SK-N-SH (cell line): Measurements from ENCODE around the gene RHOBTB3. TPM values are rescaled to one million over a fixed set of nuclear protein-coding genes. Genes with fewer than 3 reads are reported as not detected.
"Not testable (repeated sequence)": the region's sequence is repeated elsewhere in the genome, so short reads cannot be mapped to it uniquely, and the experiment has no call there.

ENCODE experiments used
- CTCF ChIA-PET: fragments of 300-600, 350-600 bp; formaldehyde crosslinking; extraction: SDS; loops from one replicate; lab custom pipeline; 2021; lab: Yijun Ruan, JAX
- POLR2A ChIA-PET: fragments of 350-600 bp; sonication (Branson Sonifier 250); formaldehyde crosslinking; extraction: SDS; loops from one replicate; lab custom pipeline; 2020; ENCODE audit warnings: antibody characterized with exemption, inconsistent platforms; lab: Yijun Ruan, JAX
- DNase-seq: peaks from one replicate; pipeline ENCODE4 v3.0.0; 2012
- H2AFZ ChIP-seq: fragments of 200-600 bp; sonication (generic); 2 replicates; pipeline ENCODE4 v1.8.1; 2016; ENCODE audit warnings: antibody characterized with exemption, mild to moderate bottlenecking, low read depth
- H3F3A ChIP-seq: fragments of 200-600 bp; sonication (generic); replicated peaks from 2 replicates; pipeline ENCODE3; 2016; ENCODE audit warnings: antibody characterized with exemption, mild to moderate bottlenecking; ENCODE audit not compliant: insufficient read depth
- H3K27ac ChIP-seq, 2 experiments: fragments of 200-500 bp in 1 of 2; fragments of 200-600 bp in 1 of 2; sonication (Bioruptor generic) in 1 of 2; sonication (generic), shearing (Covaris generic) in 1 of 2; 2 replicates each; pipeline versions ENCODE4 v1.5.1 to v1.6.1; 2014 to 2016; ENCODE audit warnings: low read depth in 2 of 2, inconsistent platforms in 1 of 2, low read length in 1 of 2, mild to moderate bottlenecking in 1 of 2, mixed read lengths in 1 of 2
- H3K27me3 ChIP-seq: fragments of 200-600 bp; sonication (generic), shearing (Covaris generic); 2 replicates; pipeline ENCODE4 v1.6.1; 2016; ENCODE audit warnings: mixed run types; ENCODE audit not compliant: insufficient read depth
- H3K36me3 ChIP-seq, 2 experiments: fragments of 200-500 bp in 1 of 2; fragments of 200-600 bp in 1 of 2; sonication (Bioruptor generic) in 1 of 2; sonication (generic) in 1 of 2; replicated peaks in 1 of 2; 2 replicates each; pipeline versions ENCODE3 to v1.5.1; 2014 to 2016; ENCODE audit warnings: low read length in 1 of 2, mild to moderate bottlenecking in 1 of 2; ENCODE audit not compliant: insufficient read depth in 2 of 2, control insufficient read depth in 1 of 2
- H3K4me1 ChIP-seq, 2 experiments: fragments of 200-500 bp in 1 of 2; fragments of 200-600 bp in 1 of 2; sonication (Bioruptor generic) in 1 of 2; sonication (generic), shearing (Covaris generic) in 1 of 2; 2 replicates each; pipeline versions ENCODE4 v1.5.1 to v1.6.1; 2014 to 2016; ENCODE audit warnings: low read depth in 1 of 2, low read length in 1 of 2, mixed run types in 1 of 2; ENCODE audit not compliant: insufficient read depth in 2 of 2, control insufficient read depth in 1 of 2
- H3K4me2 ChIP-seq: fragments of 200-600 bp; sonication (generic), shearing (Covaris generic); 2 replicates; pipeline ENCODE4 v1.6.1; 2017; ENCODE audit warnings: mixed run types
- H3K4me3 ChIP-seq, 2 experiments: fragments of 200-500 bp in 1 of 2; fragments of 200-600 bp in 1 of 2; sonication (Bioruptor generic) in 1 of 2; sonication (generic), shearing (Covaris generic) in 1 of 2; 2 replicates each; pipeline versions ENCODE4 v1.5.1 to v1.8.1; 2014 to 2016; ENCODE audit warnings: low read depth in 2 of 2, inconsistent platforms in 1 of 2, low read length in 1 of 2, mild to moderate bottlenecking in 1 of 2, mixed read lengths in 1 of 2, moderate library complexity in 1 of 2
- H3K79me2 ChIP-seq: fragments of 200-600 bp; sonication (generic); 2 replicates; pipeline ENCODE4 v1.8.1; 2017; ENCODE audit warnings: mild to moderate bottlenecking; ENCODE audit not compliant: insufficient read depth
- H3K9ac ChIP-seq: fragments of 200-600 bp; sonication (generic); 2 replicates; pipeline ENCODE4 v1.6.1; 2017; ENCODE audit warnings: mixed run types
- H3K9me2 ChIP-seq: fragments of 200-600 bp; sonication (generic); 2 replicates; pipeline ENCODE4 v1.6.1; 2017; ENCODE audit warnings: mixed run types
- H3K9me3 ChIP-seq: fragments of 200-600 bp; sonication (generic); 2 replicates; pipeline ENCODE4 v1.6.1; 2017; ENCODE audit warnings: mixed run types, mild to moderate bottlenecking, moderate library complexity
- H4K20me1 ChIP-seq: fragments of 200-600 bp; sonication (generic); 2 replicates; pipeline ENCODE4 v1.6.1; 2017; ENCODE audit warnings: mild to moderate bottlenecking, mixed run types; ENCODE audit not compliant: insufficient read depth
- CHD2 ChIP-seq: fragments of 150-350 bp; IDR thresholded peaks from 2 replicates; pipeline ENCODE4 v1.6.1; 2018; ENCODE audit warnings: low read length; ENCODE audit not compliant: partially characterized antibody
- CTCF ChIP-seq: fragments of 200-600 bp; sonication (generic); IDR thresholded peaks from 2 replicates; pipeline ENCODE4 v1.6.1; 2017; ENCODE audit warnings: antibody characterized with exemption, mild to moderate bottlenecking, moderate library complexity
- ELF1 ChIP-seq: IDR thresholded peaks from 2 replicates; pipeline ENCODE4 v1.4.0; 2012
- EZH2phosphoT487 ChIP-seq: fragments of 200-600 bp; sonication (generic); IDR thresholded peaks from 2 replicates; pipeline ENCODE4 v1.6.1; 2017; ENCODE audit warnings: low read depth, mixed run types, mild to moderate bottlenecking, antibody characterized with exemption, moderate library complexity, borderline replicate concordance
- FOXJ3 ChIP-seq: sonication (generic); formaldehyde crosslinking; IDR thresholded peaks from 2 replicates; pipeline ENCODE4 v1.5.1; 2020; ENCODE audit warnings: mild to moderate bottlenecking, missing genetic modification reagents
- GABPA ChIP-seq: IDR thresholded peaks from 2 replicates; pipeline ENCODE4 v1.4.0; 2012; ENCODE audit warnings: low read depth, mild to moderate bottlenecking
- GATA2 ChIP-seq: sonication (generic); formaldehyde crosslinking; IDR thresholded peaks from 2 replicates; pipeline ENCODE4 v1.5.0; 2020; ENCODE audit warnings: mild to moderate bottlenecking, missing genetic modification reagents
- MAX ChIP-seq: IDR thresholded peaks from 2 replicates; pipeline ENCODE4 v1.4.0; 2012; ENCODE audit warnings: low read depth
- PBX3 ChIP-seq: IDR thresholded peaks from 2 replicates; pipeline ENCODE4; 2012
- RCOR1 ChIP-seq: fragments of 150-350 bp; IDR thresholded peaks from 2 replicates; pipeline ENCODE4 v1.6.1; 2017; ENCODE audit warnings: antibody characterized with exemption, low read length
- RFX5 ChIP-seq: IDR thresholded peaks from 2 replicates; pipeline ENCODE4 v1.6.1; 2012; ENCODE audit warnings: mild to moderate bottlenecking, improper control_type of control experiment, low read length
- TCF12 ChIP-seq: IDR thresholded peaks from 2 replicates; pipeline ENCODE4 v1.4.0; 2012
- TEAD4 ChIP-seq: IDR thresholded peaks from 2 replicates; pipeline ENCODE4 v1.4.0; 2012; ENCODE audit warnings: mild to moderate bottlenecking, borderline replicate concordance; ENCODE audit not compliant: insufficient read depth
- YY1 ChIP-seq: IDR thresholded peaks from 2 replicates; pipeline ENCODE4 v1.4.0; 2012; ENCODE audit warnings: low read depth, mild to moderate bottlenecking
- ZBTB33 ChIP-seq: IDR thresholded peaks from 2 replicates; pipeline ENCODE4 v1.4.0; 2012; ENCODE audit warnings: low read depth, borderline replicate concordance
- WGBS: methylation state at CpG from one replicate; pipeline ENCODE4 v1.1.6; 2017; ENCODE audit warnings: low lambda C conversion rate; 5-methylcytosine and 5-hydroxymethylcytosine counted together
- polyA plus RNA-seq, 3 experiments: library from polyadenylated mRNA; depleted of rRNA; stranded (reverse); fragments of >200 nt; gene quantifications; 2 replicates each; pipeline ENCODE4 v1.2.3, GENCODE V29; 2012

RHOBTB3 gene
- polyA plus RNA-seq, 1 of the 3 experiments (the other 2 are of a cell fraction), result 59.3 TPM

GRCh38 chr5:95810305-95811125 lies 79.4 kb downstream of the RHOBTB3 start:
- Histone ChIP-seq H3K9me3 (no peaks in the 10 kb centered on the region), H3K27me3 (no peaks in the 10 kb centered on the region), H4K20me1 (no peaks in the 10 kb centered on the region), H3K4me3 (no peak overlapping the region), H3K36me3 (peaks cover 0 to 5% of the 10 kb centered on the region in 2 experiments), H3K9me2 (no peaks in the 10 kb centered on the region)
- DNase-seq, result no peak
- TF ChIP-seq GABPA, result no peak
- TF ChIP-seq ZBTB33, result no peak
- TF ChIP-seq YY1, result no peak
- no peak for TF ChIP-seq RCOR1
- no peak for TF ChIP-seq TCF12
- TF ChIP-seq PBX3, result no peak
- no peak for TF ChIP-seq ELF1
- TF ChIP-seq TEAD4, result no peak
- TF ChIP-seq FOXJ3, result no peak
- no peak for TF ChIP-seq CHD2
- no peak for TF ChIP-seq RFX5
- no peak for TF ChIP-seq GATA2 (CRISPR knock-in tag)
- TF ChIP-seq EZH2phosphoT487, result no peak
- TF ChIP-seq MAX, result no peak
- no peak for TF ChIP-seq CTCF
- TF ChIP-seq, all 33 proteins: peak for 0
- no peaks in the 10 kb centered on the region for H3F3A ChIP-seq
- no peak overlapping the region for H3K27ac ChIP-seq
- 82% methylated on average over 5 of the region's 5 CpGs for WGBS
- H2AFZ ChIP-seq, result no peak overlapping the region
- no peak overlapping the region for H3K4me2 ChIP-seq
- ChIA-PET POLR2A (no interaction called here), CTCF (interaction anchor here (1.0 to 2.8 kb wide), 3 partner anchors 26 to 146 kb away, joined by 3 to 17 read pairs (median 4); no protein-coding TSS in a partner anchor)
- no peak overlapping the region for H3K9ac ChIP-seq
- H3K79me2 ChIP-seq, result no peaks in the 10 kb centered on the region
- H3K4me1 ChIP-seq, result peaks cover 8 to 18% of the 10 kb centered on the region in 2 experiments; a peak in 3 of 4 replicates

GRCh38 chr5:95811126-95811423 lies 79.9 kb downstream of the RHOBTB3 start:
- H3K4me1 ChIP-seq, result peaks cover 8 to 18% of the 10 kb centered on the region in 2 experiments; a peak in 3 of 4 replicates
- H3K9me2 ChIP-seq, H2AFZ ChIP-seq, DNase-seq, H3K9ac ChIP-seq, H3K27ac ChIP-seq, H3F3A ChIP-seq, H4K20me1 ChIP-seq, POLR2A ChIA-PET, H3K36me3 ChIP-seq, H3K9me3 ChIP-seq, H3K27me3 ChIP-seq, H3K4me3 ChIP-seq, H3K4me2 ChIP-seq, H3K79me2 ChIP-seq: not testable (repeated sequence)
- CTCF ChIA-PET, result interaction anchor here (1.0 kb wide), 1 partner anchor 27 kb away, joined by 3 read pairs; no protein-coding TSS in a partner anchor
- WGBS, result 68% methylated on average over 5 of the region's 6 CpGs

- H3K36me3 ChIP-seq, H2AFZ ChIP-seq, H4K20me1 ChIP-seq, H3F3A ChIP-seq, H3K79me2 ChIP-seq, POLR2A ChIA-PET, H3K9me2 ChIP-seq, H3K4me3 ChIP-seq, H3K9ac ChIP-seq, H3K27me3 ChIP-seq, H3K4me2 ChIP-seq, H3K9me3 ChIP-seq, DNase-seq, H3K27ac ChIP-seq: not testable (repeated sequence)
- 83% methylated on average over 13 of the region's 13 CpGs for WGBS
- H3K4me1 ChIP-seq, result peaks cover 8 to 18% of the 10 kb centered on the region in 2 experiments; a peak in 3 of 4 replicates
- CTCF ChIA-PET, result interaction anchor here (1.1 to 1.4 kb wide), 2 partner anchors 26 to 30 kb away, joined by 3 to 5 read pairs; no protein-coding TSS in a partner anchor
Observed at GRCh38 chr5:95811461-95812073, 80.4 kb downstream of the RHOBTB3 start.
